Measurements from ENCODE around the gene CLTCL1. TPM values are rescaled to one million over a fixed set of nuclear protein-coding genes. Genes with fewer than 3 reads are reported as not detected.

Gene CLTCL1
- total RNA-seq, 1 experiment from 2014 or later = 7.1 TPM

GRCh38 chr22:19138217-19139000 is 153.1 kb downstream of the CLTCL1 start:
- RAD21 ChIA-PET (ENCODE audit: low non-redundant PET in 1 of 2, low total read pairs in 2 of 2, uncharacterized antibody in 2 of 2, unreplicated experiment in 2 of 2) = no interaction called here
- peaks cover 37 to 42% of the 10 kb centered on the region in 2 experiments; a peak in 3 of 4 replicates for H3K36me3 ChIP-seq (ENCODE audit: control insufficient read depth in 1 of 2, insufficient read depth in 2 of 2, low read length in 2 of 2)
- no peak for TF ChIP-seq CBX3 (IDR thresholded peaks at IDR 0.05; ENCODE audit: low read depth)
- TF ChIP-seq SIN3A (IDR thresholded peaks at IDR 0.05; ENCODE audit: low read depth) = no peak
- no peak for TF ChIP-seq SP1 (IDR thresholded peaks at IDR 0.05; ENCODE audit: low read depth)
- TF ChIP-seq SRF (IDR thresholded peaks at IDR 0.05; ENCODE audit: low read depth) = no peak
- no peak for TF ChIP-seq ZNF274 (IDR thresholded peaks at IDR 0.05; ENCODE audit: low read depth, low read length)
- TF ChIP-seq MAX (IDR thresholded peaks at IDR 0.05) = no peak
- TF ChIP-seq EZH2 (IDR thresholded peaks at IDR 0.05) = no peak
- TF ChIP-seq EZH2phosphoT487 (IDR thresholded peaks at IDR 0.05; ENCODE audit: borderline replicate concordance) = no peak
- TF ChIP-seq, protein P1, sequence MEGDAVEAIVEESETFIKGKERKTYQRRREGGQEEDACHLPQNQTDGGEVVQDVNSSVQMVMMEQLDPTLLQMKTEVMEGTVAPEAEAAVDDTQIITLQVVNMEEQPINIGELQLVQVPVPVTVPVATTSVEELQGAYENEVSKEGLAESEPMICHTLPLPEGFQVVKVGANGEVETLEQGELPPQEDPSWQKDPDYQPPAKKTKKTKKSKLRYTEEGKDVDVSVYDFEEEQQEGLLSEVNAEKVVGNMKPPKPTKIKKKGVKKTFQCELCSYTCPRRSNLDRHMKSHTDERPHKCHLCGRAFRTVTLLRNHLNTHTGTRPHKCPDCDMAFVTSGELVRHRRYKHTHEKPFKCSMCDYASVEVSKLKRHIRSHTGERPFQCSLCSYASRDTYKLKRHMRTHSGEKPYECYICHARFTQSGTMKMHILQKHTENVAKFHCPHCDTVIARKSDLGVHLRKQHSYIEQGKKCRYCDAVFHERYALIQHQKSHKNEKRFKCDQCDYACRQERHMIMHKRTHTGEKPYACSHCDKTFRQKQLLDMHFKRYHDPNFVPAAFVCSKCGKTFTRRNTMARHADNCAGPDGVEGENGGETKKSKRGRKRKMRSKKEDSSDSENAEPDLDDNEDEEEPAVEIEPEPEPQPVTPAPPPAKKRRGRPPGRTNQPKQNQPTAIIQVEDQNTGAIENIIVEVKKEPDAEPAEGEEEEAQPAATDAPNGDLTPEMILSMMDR (IDR thresholded peaks at IDR 0.05 in 2 of 3, conservative IDR thresholded peaks at IDR 0.05 in 1 of 3; ENCODE audit: borderline replicate concordance in 1 of 3, insufficient read depth in 1 of 3, low read depth in 2 of 3, low read length in 2 of 3) = no peak
- no peak for TF ChIP-seq EGR1 (IDR thresholded peaks at IDR 0.05; ENCODE audit: low read depth)
- no peak for TF ChIP-seq ZBTB33 (IDR thresholded peaks at IDR 0.05; ENCODE audit: extremely low read depth, insufficient replicate concordance, low read length)
- TF ChIP-seq JUND (IDR thresholded peaks at IDR 0.05) = no peak
- TF ChIP-seq FOSL1 (IDR thresholded peaks at IDR 0.05; ENCODE audit: low read depth) = no peak
- TF ChIP-seq ELF1 (IDR thresholded peaks at IDR 0.05; ENCODE audit: borderline replicate concordance, low read depth) = no peak
- no peak for TF ChIP-seq YY1 (IDR thresholded peaks at IDR 0.05; ENCODE audit: extremely low read depth, insufficient replicate concordance, low read depth, low read length)
- no peak for TF ChIP-seq POLR2A (IDR thresholded peaks at IDR 0.05; ENCODE audit: borderline replicate concordance, extremely low read depth, insufficient read depth, insufficient read length)
- CTCF ChIA-PET = no interaction called here
- no peak overlapping the region for H3K9ac ChIP-seq (ENCODE audit: low read length)
- H3K4me2 ChIP-seq (ENCODE audit: low read length) = no peak overlapping the region
- DNase-seq (ENCODE audit: low read depth, low spot score) (no peak), ATAC-seq (no peak)
- H3K9me3 ChIP-seq (ENCODE audit: control insufficient read depth in 1 of 2, insufficient read depth in 1 of 2, low read depth in 1 of 2, low read length in 2 of 2) = no peaks in the 10 kb centered on the region
- H3K4me1 ChIP-seq (ENCODE audit: control insufficient read depth in 1 of 2, insufficient read depth in 2 of 2, low read length in 2 of 2) = peaks cover 3% of the 10 kb centered on the region in 2 experiments
- intact Hi-C loops (cut with micrococcal nuclease) = no loop called here
- H3K27me3 ChIP-seq (ENCODE audit: insufficient read depth, low read length) = no peaks in the 10 kb centered on the region
- BruUV-seq (replicated peaks) = no TSS peak
- H3K79me2 ChIP-seq (ENCODE audit: insufficient read depth, low read length) = peaks cover 11% of the 10 kb centered on the region
- POLR2A ChIA-PET = no interaction called here
- no peaks in the 10 kb centered on the region for H3K9me2 ChIP-seq (ENCODE audit: insufficient read depth)
- H3K4me3 ChIP-seq (replicated peaks in 1 of 2; ENCODE audit: low read depth in 1 of 2, low read length in 2 of 2) = no peak overlapping the region
- H2AFZ ChIP-seq (ENCODE audit: low read depth, low read length, poor library complexity, severe bottlenecking) = no peak overlapping the region
- H4K20me1 ChIP-seq (ENCODE audit: insufficient read depth) = no peaks in the 10 kb centered on the region
- no peak overlapping the region for H3K27ac ChIP-seq (ENCODE audit: low read depth, low read length)
